ENCODE results near the gene ADAMTS4. TPM values are rescaled to one million over a fixed set of nuclear protein-coding genes. Genes with fewer than 3 reads are reported as not detected.

Gene ADAMTS4
- total and polyA plus RNA-seq, 9 of the 15 experiments (the other 6 are each of a cell fraction or from before 2014, with no cell fraction given), result 0.07 to 3.7 (median 0.41) TPM

DNA sequence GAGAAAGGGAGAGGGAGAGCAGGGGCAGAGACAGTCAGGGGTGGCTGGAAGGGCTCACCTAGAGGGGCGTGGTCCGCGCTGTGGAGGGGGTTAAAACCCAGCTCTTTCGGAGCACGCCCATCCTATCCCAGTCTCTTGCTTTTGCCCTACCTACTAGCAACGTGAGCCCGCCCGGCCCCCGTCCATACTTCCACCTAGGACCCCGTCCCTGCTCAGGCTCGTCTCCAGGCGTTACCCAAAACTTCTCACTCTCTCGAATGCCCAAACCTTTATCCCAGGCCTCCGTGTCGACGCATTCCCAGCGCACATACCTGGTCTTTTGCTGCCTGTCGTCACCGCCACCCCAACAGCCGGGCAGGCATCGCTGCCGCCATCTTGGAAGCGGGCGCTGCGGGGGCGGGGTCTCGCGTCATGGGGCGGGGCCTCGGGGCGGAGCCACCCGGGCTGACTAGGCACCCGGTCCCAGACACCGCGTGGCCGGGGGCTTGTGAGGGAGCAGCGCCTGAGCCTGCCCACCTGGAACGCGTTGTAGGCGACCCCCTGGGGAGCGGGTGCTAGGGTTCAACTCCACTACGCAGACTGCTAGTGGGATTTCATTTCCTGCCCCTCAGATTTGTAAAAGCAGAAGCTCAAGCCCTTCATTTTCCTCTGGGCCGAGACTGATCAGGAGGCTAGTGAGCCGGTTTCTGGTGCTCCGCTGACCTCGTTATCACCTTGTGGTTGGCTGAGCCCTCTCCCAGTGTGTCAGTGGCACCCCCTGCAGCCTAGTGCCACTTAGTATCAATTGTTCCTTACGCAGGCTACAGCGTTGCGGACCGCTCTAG lies 21.5 kb downstream of the ADAMTS4 start, which contains the start of gene B4GALT3 (continued):
- TF ChIP-seq, protein P1, sequence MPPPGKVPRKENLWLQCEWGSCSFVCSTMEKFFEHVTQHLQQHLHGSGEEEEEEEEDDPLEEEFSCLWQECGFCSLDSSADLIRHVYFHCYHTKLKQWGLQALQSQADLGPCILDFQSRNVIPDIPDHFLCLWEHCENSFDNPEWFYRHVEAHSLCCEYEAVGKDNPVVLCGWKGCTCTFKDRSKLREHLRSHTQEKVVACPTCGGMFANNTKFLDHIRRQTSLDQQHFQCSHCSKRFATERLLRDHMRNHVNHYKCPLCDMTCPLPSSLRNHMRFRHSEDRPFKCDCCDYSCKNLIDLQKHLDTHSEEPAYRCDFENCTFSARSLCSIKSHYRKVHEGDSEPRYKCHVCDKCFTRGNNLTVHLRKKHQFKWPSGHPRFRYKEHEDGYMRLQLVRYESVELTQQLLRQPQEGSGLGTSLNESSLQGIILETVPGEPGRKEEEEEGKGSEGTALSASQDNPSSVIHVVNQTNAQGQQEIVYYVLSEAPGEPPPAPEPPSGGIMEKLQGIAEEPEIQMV (tag; conservative IDR thresholded peaks at IDR 0.05; ENCODE audit: low read depth), result no peak
- no peak for TF ChIP-seq RFX1 (IDR thresholded peaks at IDR 0.05)
- TF ChIP-seq STAG1 (CRISPR knock-in tag; IDR thresholded peaks at IDR 0.05; ENCODE audit: borderline replicate concordance), result 0 out of 2 replicates have a peak, but pooled peaks have one; percentile 3
- TF ChIP-seq SOX6 (IDR thresholded peaks at IDR 0.05), result peak; percentile 76
- no peak for TF ChIP-seq RBM25 (IDR thresholded peaks at IDR 0.05; ENCODE audit: low read depth, low read length, severe bottlenecking)
- TF ChIP-seq ZNF3 (CRISPR knock-in tag; IDR thresholded peaks at IDR 0.05), result no peak
- TF ChIP-seq, protein P2, sequence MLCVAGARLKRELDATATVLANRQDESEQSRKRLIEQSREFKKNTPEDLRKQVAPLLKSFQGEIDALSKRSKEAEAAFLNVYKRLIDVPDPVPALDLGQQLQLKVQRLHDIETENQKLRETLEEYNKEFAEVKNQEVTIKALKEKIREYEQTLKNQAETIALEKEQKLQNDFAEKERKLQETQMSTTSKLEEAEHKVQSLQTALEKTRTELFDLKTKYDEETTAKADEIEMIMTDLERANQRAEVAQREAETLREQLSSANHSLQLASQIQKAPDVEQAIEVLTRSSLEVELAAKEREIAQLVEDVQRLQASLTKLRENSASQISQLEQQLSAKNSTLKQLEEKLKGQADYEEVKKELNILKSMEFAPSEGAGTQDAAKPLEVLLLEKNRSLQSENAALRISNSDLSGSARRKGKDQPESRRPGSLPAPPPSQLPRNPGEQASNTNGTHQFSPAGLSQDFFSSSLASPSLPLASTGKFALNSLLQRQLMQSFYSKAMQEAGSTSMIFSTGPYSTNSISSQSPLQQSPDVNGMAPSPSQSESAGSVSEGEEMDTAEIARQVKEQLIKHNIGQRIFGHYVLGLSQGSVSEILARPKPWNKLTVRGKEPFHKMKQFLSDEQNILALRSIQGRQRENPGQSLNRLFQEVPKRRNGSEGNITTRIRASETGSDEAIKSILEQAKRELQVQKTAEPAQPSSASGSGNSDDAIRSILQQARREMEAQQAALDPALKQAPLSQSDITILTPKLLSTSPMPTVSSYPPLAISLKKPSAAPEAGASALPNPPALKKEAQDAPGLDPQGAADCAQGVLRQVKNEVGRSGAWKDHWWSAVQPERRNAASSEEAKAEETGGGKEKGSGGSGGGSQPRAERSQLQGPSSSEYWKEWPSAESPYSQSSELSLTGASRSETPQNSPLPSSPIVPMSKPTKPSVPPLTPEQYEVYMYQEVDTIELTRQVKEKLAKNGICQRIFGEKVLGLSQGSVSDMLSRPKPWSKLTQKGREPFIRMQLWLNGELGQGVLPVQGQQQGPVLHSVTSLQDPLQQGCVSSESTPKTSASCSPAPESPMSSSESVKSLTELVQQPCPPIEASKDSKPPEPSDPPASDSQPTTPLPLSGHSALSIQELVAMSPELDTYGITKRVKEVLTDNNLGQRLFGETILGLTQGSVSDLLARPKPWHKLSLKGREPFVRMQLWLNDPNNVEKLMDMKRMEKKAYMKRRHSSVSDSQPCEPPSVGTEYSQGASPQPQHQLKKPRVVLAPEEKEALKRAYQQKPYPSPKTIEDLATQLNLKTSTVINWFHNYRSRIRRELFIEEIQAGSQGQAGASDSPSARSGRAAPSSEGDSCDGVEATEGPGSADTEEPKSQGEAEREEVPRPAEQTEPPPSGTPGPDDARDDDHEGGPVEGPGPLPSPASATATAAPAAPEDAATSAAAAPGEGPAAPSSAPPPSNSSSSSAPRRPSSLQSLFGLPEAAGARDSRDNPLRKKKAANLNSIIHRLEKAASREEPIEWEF (CRISPR knock-in tag; IDR thresholded peaks at IDR 0.05), result no peak
- no peak for TF ChIP-seq CEBPG (CRISPR knock-in tag; IDR thresholded peaks at IDR 0.05)
- no peak for TF ChIP-seq CEBPG (tag; conservative IDR thresholded peaks at IDR 0.05 in 1 of 2, IDR thresholded peaks at IDR 0.05 in 1 of 2)
- TF ChIP-seq, protein P3, sequence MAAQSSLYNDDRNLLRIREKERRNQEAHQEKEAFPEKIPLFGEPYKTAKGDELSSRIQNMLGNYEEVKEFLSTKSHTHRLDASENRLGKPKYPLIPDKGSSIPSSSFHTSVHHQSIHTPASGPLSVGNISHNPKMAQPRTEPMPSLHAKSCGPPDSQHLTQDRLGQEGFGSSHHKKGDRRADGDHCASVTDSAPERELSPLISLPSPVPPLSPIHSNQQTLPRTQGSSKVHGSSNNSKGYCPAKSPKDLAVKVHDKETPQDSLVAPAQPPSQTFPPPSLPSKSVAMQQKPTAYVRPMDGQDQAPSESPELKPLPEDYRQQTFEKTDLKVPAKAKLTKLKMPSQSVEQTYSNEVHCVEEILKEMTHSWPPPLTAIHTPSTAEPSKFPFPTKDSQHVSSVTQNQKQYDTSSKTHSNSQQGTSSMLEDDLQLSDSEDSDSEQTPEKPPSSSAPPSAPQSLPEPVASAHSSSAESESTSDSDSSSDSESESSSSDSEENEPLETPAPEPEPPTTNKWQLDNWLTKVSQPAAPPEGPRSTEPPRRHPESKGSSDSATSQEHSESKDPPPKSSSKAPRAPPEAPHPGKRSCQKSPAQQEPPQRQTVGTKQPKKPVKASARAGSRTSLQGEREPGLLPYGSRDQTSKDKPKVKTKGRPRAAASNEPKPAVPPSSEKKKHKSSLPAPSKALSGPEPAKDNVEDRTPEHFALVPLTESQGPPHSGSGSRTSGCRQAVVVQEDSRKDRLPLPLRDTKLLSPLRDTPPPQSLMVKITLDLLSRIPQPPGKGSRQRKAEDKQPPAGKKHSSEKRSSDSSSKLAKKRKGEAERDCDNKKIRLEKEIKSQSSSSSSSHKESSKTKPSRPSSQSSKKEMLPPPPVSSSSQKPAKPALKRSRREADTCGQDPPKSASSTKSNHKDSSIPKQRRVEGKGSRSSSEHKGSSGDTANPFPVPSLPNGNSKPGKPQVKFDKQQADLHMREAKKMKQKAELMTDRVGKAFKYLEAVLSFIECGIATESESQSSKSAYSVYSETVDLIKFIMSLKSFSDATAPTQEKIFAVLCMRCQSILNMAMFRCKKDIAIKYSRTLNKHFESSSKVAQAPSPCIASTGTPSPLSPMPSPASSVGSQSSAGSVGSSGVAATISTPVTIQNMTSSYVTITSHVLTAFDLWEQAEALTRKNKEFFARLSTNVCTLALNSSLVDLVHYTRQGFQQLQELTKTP (IDR thresholded peaks at IDR 0.05; ENCODE audit: low read depth in 1 of 2, partially characterized antibody in 2 of 2), result no peak
- peak; percentile 61 for TF ChIP-seq EP300 (IDR thresholded peaks at IDR 0.05; ENCODE audit: low read length)
- TF ChIP-seq ZNF586 (CRISPR knock-in tag; conservative IDR thresholded peaks at IDR 0.05), result no peak
- TF ChIP-seq, protein P4, sequence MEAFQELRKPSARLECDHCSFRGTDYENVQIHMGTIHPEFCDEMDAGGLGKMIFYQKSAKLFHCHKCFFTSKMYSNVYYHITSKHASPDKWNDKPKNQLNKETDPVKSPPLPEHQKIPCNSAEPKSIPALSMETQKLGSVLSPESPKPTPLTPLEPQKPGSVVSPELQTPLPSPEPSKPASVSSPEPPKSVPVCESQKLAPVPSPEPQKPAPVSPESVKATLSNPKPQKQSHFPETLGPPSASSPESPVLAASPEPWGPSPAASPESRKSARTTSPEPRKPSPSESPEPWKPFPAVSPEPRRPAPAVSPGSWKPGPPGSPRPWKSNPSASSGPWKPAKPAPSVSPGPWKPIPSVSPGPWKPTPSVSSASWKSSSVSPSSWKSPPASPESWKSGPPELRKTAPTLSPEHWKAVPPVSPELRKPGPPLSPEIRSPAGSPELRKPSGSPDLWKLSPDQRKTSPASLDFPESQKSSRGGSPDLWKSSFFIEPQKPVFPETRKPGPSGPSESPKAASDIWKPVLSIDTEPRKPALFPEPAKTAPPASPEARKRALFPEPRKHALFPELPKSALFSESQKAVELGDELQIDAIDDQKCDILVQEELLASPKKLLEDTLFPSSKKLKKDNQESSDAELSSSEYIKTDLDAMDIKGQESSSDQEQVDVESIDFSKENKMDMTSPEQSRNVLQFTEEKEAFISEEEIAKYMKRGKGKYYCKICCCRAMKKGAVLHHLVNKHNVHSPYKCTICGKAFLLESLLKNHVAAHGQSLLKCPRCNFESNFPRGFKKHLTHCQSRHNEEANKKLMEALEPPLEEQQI (IDR thresholded peaks at IDR 0.05), result no peak
